Ishikawa (cell line): ENCODE data around the gene CDRT4.

Source experiments
- CEBPB ChIP-seq: IDR thresholded peaks from 2 replicates; pipeline ENCODE4 v1.6.1; 2012
- CREB1 ChIP-seq: IDR thresholded peaks from 2 replicates; pipeline ENCODE4 v1.6.1; 2012; ENCODE audit warnings: low read depth
- EGR1 ChIP-seq: IDR thresholded peaks from 2 replicates; pipeline ENCODE4 v1.6.1; 2012
- EP300 ChIP-seq: IDR thresholded peaks from 2 replicates; pipeline ENCODE4 v1.6.1; 2012; ENCODE audit warnings: borderline replicate concordance
- FOXM1 ChIP-seq: IDR thresholded peaks from 2 replicates; pipeline ENCODE4 v1.6.1; 2012; ENCODE audit warnings: low read depth, borderline replicate concordance
- NFIC ChIP-seq: IDR thresholded peaks from 2 replicates; pipeline ENCODE4 v1.6.1; 2012
- RAD21 ChIP-seq: IDR thresholded peaks from 2 replicates; pipeline ENCODE4 v1.6.1; 2012; ENCODE audit warnings: low read depth
- TAF1 ChIP-seq: IDR thresholded peaks from 2 replicates; pipeline ENCODE4 v1.6.1; 2012; ENCODE audit warnings: low read depth, mild to moderate bottlenecking
- TCF12 ChIP-seq: IDR thresholded peaks from 2 replicates; pipeline ENCODE4 v1.6.1; 2012; ENCODE audit warnings: low read depth
- TEAD4 ChIP-seq: IDR thresholded peaks from 2 replicates; pipeline ENCODE4 v1.6.1; 2012
- USF1 ChIP-seq: IDR thresholded peaks from 2 replicates; pipeline ENCODE4 v1.6.1; 2012
- YY1 ChIP-seq: IDR thresholded peaks from 2 replicates; pipeline ENCODE4 v1.6.1; 2012; ENCODE audit warnings: low read depth
- ZBTB7A ChIP-seq: IDR thresholded peaks from 2 replicates; pipeline ENCODE4 v1.6.1; 2012; ENCODE audit warnings: low read depth
- TF ChIP-seq, protein P1 (sequence below): IDR thresholded peaks from 2 replicates; pipeline ENCODE4 v1.6.1; 2012; ENCODE audit warnings: low read depth, mild to moderate bottlenecking
- TF ChIP-seq, protein P2 (sequence below): IDR thresholded peaks from 2 replicates; pipeline ENCODE4 v1.6.1; 2012

Gene CDRT4

DNA sequence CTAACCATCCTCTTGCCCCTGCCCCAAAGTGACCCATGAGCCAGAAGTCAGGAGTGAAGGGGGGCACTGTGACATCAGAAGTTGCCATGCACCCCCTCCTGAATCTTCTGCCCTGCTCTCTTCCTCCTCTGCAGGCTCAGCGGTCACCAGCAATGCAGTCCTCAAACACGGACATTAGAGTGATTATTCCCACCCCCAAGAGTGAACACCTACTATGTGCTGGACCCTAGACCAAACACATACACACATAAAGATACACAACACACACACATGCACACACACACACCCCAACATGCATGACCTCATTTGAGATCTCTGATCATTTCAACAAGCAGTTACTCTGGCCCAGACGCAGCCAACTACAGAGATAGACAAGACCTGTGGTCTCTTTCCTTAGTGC lies at the start of gene CDRT4:
Gene CDRT4 (minus strand): TSS at position 30 of the 400 bp plus-strand sequence. CDS start 27,383 bp downstream, outside the sequence.
- TF ChIP-seq TCF12, result no peak
- TF ChIP-seq, protein P1, sequence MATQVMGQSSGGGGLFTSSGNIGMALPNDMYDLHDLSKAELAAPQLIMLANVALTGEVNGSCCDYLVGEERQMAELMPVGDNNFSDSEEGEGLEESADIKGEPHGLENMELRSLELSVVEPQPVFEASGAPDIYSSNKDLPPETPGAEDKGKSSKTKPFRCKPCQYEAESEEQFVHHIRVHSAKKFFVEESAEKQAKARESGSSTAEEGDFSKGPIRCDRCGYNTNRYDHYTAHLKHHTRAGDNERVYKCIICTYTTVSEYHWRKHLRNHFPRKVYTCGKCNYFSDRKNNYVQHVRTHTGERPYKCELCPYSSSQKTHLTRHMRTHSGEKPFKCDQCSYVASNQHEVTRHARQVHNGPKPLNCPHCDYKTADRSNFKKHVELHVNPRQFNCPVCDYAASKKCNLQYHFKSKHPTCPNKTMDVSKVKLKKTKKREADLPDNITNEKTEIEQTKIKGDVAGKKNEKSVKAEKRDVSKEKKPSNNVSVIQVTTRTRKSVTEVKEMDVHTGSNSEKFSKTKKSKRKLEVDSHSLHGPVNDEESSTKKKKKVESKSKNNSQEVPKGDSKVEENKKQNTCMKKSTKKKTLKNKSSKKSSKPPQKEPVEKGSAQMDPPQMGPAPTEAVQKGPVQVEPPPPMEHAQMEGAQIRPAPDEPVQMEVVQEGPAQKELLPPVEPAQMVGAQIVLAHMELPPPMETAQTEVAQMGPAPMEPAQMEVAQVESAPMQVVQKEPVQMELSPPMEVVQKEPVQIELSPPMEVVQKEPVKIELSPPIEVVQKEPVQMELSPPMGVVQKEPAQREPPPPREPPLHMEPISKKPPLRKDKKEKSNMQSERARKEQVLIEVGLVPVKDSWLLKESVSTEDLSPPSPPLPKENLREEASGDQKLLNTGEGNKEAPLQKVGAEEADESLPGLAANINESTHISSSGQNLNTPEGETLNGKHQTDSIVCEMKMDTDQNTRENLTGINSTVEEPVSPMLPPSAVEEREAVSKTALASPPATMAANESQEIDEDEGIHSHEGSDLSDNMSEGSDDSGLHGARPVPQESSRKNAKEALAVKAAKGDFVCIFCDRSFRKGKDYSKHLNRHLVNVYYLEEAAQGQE, result no peak
- TF ChIP-seq, protein P2, sequence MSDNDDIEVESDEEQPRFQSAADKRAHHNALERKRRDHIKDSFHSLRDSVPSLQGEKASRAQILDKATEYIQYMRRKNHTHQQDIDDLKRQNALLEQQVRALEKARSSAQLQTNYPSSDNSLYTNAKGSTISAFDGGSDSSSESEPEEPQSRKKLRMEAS, result no peak

GRCh38 chr17:15516150-15516549 lies 48.7 kb upstream of the CDRT4 start:
- TF ChIP-seq FOXM1 (no peak), CEBPB (no peak), YY1 (no peak), ZBTB7A (no peak), NFIC (no peak), TCF12 (no peak), USF1 (no peak), CREB1 (no peak)
- TF ChIP-seq, protein P2, result no peak
- TF ChIP-seq, protein P1, result no peak

- TF ChIP-seq TCF12 (no peak), EP300 (no peak), CREB1 (no peak), CEBPB (no peak), RAD21 (no peak), TAF1 (no peak), ZBTB7A (no peak), EGR1 (no peak), YY1 (no peak), NFIC (no peak), FOXM1 (no peak), TEAD4 (no peak), USF1 (no peak)
- TF ChIP-seq, protein P2, result no peak
- TF ChIP-seq, protein P1, result no peak
Measured at GRCh38 chr17:15514469-15514868, 47.0 kb upstream of the CDRT4 start.

DNA sequence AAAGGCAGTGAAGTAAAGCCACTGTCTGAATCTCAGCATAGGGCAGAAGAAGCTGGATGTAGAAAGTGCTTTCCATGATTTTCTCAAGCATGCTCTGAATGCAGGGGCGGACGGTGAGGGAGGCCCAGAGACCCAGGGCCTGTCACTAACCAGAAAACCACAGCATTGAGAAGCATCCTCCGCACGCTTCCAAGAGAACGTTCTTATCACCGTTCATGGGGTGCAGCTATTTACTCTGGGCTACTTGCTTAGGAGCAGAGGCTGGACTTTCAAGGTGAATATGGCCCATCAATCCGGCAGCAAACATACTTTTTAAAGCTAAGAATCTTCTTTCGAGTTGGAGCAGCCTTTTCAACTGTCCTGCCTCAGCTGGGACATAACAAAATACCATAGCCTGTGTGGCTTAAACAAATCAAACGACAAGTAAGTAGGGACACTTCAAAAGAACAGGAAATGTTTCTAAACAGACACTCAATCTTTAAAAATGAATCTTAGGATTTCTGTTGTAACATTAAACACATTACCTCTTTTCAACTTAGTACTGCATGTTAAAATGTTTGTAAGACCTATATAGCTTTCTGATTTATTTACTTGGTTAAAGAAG lies 46.5 kb upstream of the CDRT4 start:
- TF ChIP-seq NFIC (no peak), EGR1 (no peak), TCF12 (no peak), TAF1 (no peak), CREB1 (no peak), CEBPB (no peak), RAD21 (no peak), YY1 (no peak), EP300 (no peak), TEAD4 (no peak), FOXM1 (no peak), ZBTB7A (no peak)
- TF ChIP-seq, protein P2, result no peak
- TF ChIP-seq, protein P1, result no peak
